CD1c-positive myeloid dendritic cell (primary cell): Measurements from ENCODE around the gene KIF1B.
A peak's percentile ranks its signal among the peaks of the same experiment; 100 is the strongest.
"Not testable (repeated sequence)": the region's sequence is repeated elsewhere in the genome, so short reads cannot be mapped to it uniquely, and the experiment has no call there.

Source experiments
- DNase-seq: peaks from one replicate; pipeline ENCODE4 v3.0.0-alpha.2; 2016; ENCODE audit errors: extremely low spot score

KIF1B gene

DNA sequence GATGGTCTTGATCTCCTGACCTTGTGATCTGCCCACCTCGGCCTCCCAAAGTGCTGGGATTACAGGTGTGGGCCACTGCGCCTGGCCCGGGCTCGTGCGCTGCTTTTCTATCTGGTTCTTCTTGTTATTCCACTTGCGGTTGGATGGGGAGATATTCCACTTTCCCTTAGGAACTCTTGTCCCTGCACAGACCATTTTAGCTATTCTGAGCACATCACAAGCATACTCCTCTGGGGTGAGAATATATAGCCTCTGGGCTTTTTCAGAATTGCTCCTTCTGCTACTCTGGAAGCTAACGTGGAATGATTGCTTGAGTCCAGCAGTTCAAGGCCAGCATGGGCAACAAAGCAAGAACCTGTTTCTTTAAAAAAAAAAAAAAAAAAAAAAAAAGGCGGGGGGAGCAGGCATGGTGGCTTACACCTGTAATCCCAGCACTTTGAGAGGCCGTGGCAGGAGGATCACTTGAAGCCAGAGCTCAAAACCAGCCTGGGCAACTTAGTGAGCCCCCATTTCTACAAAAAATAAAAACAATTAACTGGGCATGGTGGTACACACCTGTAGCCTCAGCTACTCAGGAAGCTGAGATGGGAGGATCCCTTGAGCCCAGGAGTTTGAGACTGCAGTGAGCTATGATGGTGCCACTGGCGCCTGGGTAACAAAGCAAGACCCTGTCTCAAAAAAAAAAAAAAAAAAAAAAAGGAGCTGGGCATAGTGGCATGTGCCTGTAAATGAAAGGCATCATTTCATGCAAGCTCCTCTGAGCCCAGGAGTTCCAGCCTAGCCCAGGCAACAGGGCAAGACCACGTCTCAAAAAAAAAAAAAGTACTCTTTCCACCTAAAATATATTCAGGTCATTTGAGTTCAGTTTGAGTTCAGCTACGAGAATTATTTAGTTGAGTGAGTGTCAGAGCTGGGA is 176.6 kb downstream of the KIF1B start:
- no peak for DNase-seq

DNA sequence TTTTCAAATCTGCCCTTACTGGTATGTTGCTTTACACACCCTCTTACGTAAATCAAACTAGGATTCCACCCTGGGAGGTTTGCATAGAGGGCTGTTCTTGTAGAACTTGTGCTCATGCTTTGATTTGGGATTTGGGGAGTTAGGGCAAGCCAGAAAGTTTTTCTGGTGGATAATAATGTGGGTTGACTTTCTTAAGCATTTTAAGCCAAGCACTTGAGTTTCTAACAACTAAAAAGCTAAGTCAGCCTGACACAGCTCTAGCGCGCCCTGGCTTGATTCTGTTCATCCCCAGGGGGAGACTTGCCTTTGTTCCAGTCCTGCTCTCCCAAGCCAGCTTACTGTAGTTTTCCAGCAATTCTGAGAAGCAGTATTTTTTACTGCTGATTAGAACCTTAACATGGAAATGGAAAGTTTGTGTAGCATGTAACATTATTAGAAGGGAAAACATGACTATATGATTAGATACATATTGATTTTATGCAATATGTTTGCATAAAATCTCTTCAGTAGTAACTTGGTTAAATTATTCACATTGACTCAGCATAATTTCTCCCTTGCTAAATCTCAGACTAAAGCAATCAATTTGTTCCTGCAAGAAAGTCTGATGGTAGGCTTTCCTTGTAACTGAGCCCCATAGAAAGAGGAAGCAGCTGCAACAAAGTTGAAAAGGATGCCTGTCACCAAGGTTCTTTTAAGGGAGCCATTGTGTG is 177.5 kb downstream of the KIF1B start:
- peak; percentile 87 for DNase-seq

DNA sequence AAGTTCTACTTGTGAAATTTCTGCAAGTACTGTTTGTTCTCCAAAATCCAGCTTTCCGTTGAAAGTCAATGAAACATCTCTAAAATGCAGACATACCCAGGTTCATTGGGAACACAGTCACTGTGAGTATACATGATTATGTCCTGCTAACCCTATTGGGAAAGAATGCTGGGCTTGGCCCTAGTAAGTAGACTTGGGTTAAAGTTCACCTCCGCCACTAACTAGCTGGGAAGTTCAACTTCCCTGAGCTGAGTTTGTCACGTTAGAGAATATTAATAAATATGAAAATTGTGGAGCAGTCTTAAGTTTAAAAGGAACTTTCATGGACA is 178.0 kb downstream of the KIF1B start:
- no peak for DNase-seq

DNA sequence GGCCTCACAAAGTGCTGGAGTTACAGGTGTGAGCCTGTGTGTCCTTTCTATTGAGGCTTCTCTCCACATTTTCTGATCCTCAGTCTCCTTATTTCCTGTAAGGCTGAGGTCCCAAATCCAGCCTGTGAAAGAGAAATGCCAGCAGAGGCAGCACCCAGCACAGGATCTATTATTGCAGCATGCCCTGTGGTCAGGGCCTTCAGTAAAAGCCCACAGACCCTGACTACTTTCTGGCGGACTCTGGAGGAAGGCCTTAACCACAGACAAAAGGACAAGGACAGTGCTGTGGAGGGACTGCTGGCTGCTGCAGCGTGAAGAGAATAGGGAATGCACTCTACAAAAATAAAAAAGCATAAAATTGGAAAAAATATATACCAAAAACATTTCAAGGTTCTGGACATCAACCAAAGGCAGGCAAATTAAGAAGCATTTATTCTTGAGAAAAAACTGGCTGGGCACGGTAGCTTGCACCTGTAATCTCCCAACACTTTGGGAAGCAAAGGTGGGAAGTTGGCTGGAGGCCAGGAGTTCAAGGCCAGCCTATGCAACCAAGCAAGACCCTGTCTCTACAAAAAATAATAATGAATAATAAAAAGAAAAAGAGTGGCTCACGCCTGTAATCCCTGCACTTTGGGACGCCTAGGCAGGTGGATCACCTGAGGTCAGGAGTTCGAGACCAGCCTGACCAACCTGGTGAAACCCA is 179.1 kb downstream of the KIF1B start:
- no peak for DNase-seq

DNA sequence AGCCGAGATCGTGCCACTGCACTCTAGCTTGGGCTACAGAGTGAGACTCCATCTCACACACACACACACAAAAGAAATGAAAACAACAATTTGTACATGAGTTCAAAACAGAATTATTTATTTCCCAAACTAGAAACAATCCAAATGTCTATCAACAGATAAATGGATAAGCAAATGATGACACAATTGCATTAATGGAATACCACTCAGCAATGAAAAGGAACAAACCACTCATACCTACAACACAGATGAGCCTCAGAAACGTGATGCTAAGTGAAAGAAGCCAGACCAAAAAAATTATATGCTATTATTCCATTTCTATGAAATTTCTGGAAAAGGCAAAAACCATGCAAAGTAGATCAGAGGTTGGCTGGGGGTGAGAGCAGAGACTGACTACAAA is 186.5 kb downstream of the KIF1B start:
- DNase-seq = no peak

DNA sequence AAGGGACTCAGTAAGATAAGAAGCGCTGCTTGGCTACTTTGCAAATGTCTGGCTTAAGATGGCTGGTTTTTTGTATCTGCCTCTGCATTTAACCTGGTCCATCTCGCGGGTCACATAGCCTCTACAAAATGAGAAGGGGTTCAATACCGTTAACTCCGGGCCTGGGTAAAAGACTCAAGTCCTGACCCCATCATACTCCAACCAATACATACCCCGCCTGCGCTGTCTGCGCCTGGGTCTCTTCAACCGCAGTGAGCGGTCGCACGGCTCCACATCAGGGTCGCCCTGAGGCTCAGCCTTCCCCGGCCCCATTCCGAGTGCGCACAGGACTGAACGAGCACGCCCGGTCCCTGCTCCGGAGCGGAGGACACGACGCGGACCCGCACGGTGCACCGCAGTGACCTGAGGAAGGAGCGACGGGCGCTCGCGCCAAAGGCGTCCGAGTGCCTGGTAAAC is 187.9 kb downstream of the KIF1B start:
- DNase-seq = no peak

DNA sequence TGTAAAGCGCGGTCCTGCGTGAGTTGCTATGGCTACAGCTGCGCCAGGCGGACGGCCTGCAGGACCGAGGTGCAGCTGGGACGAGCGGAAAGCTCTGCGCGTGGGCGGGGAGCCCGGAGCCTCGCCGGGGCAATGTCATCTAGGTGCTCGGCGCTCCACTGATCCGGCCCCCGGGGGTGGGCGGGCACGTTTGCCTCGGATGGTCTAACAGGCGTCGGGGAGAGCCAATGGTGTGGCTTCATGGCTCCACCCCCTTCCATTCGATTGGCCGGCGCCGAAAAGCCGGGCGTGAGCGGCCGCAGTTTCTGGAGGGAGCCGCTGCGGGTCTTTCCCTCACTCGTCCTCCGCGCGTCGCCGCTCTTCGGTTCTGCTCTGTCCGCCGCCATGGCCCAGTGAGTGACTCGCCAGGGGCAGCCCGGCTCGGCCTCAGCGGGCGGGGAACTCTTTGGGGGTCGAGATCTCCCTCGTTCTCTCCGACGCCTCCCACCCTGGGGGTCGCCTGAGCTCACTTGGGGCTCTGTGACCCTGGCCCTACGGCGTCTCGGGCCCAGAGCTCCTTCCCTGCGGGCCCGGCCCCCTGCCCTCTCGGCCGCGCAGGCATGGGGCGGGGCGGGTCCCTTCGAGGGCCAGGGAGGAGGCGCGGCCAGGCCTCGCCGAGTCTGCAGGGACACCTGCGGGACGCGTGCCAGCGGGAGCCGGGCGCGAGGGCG is 188.5 kb downstream of the KIF1B start, which contains the start of gene PGD:
PGD (plus strand) TSS at position 331 of the 710 bp plus-strand sequence; CDS start at position 385, 54 bp downstream.
- peak; percentile 99 for DNase-seq

DNA sequence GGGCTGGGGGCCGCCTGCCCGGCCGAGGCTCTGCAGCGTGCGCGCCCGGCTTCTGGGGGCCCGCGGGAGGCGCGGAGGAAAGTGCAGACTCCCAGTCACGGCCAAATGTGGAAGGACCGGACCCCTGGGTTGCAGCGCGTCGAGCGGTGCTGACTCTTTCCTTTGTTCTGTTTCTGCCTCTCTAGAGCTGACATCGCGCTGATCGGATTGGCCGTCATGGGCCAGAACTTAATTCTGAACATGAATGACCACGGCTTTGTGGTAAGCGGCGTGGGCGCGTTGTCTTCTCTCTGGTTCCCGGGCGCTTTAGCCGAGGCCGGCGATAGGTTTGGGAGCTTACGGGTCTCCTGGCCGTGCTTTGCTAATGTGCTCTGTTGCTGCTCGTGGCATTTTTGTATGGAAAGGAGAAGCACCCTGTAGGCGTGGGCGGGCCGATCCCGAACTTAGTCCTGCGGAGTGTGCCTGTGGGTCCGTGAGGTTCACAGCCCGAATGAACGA is 189.1 kb downstream of the KIF1B start:
- peak; percentile 89 for DNase-seq

DNA sequence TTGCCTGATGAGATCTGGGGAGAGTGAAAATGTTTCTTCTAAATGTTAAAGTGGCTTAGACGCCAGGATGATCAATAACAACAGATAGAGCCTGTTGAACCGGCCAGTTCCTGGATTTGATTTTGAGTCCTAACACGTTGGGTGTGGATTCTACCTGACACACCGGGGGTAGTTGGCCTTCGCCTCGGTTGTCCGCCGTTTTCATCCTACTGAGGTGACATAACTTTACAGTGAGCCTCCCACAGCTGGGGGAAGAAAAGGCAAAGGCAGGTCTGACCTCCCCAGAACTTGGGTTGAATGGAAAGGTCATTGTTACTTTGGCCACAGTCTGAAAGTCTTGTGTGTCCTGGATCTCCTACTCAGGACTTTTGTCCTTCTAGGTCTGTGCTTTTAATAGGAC is 189.6 kb downstream of the KIF1B start:
- peak; percentile 13 for DNase-seq

DNA sequence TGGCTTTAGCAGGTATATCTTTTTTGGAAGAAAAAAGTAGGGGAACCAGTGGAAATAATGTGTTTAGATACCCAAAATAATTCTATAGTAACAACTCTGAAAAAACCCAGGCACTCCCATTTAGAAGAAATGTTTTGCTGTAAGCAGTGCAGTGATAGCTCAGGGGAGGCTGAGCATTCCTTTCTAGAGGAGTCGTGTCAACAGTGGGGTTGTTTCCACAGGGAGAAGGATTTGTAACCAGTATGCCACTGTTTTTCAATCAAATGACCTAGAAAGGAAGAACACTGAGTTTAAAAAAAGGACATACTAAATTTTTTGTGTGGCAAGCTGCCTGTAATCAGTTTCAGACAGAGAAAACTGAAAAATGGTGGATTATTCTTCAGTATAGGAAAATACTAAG is 190.9 kb downstream of the KIF1B start:
- DNase-seq = no peak

DNA sequence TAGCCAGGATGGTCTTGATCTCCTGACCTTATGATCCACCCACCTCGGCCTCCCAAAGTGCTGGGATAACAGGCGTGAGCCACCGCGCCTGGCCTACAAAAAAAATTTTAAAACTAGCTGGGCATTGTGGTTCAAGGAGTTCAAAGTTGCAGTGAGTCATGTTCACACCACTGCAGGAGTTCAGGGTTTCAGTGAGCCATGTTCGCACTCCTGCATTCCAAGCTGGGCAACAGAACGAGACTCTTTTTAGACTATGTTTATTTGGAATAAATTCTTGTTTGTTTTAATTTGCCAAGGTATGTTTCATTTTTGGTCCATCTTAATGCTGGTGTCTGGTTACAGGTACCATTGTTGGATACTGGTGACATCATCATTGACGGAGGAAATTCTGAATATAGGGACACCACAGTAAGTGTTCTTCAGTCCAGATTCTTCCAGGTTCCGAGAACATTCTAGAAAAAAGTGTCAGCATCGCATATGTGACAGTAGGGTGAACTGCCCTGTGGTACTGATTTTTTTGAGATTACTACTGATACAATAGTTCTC is 192.4 kb downstream of the KIF1B start:
- DNase-seq = peak; percentile 23

DNA sequence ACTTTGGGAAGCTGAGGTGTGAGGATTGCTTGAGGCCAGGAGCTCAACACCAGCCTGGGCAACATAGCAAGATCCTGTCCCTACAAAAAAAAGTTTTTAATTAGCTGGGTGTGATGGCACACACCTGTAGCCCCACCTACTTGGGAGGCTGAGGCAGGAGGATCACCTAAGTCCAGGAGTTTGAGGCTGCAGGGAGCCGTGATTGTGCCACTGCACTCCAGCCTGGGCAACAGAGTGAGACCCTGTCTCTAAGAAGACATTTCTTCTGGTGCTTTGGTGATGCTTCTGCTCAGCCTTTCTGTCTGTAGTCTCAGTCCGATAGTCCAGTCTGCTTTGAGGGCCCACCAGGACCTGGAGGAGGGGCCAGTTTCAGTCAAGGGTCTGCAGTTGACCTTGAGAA is 196.8 kb downstream of the KIF1B start:
- no peak for DNase-seq

DNA sequence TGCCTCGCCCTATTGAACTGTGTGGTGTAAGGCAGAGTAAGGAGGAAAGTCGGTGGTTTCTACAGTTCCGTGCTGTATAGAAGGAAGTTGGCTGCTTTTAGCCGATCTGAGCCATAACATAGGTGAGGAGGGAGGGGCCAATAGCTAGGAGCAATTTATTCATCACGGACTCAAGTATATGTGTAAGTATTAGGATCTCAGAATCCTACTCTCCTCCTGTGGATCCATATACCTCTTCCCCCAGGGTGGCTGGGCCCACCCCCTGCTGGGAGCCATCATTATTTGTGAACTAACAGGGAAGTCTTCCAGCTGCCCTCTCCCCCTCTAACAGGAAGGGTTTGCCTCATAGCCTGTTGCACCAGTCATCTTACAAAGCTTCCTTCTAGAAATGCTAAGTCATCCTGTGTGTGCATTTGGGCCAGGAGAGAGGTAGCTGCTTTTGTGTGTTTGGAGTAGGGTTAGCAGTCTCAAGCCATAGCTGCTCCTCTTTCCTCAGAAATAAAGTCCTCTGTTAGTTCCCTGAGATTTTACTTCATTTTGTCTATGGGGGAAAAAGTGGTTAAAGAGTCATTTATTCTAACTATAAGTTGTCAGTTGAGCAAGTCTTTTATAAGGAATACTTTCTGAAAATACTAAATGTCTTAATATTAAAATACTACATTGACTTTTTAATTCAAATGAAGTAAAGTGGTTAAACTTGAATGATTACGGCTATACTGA is 205.0 kb downstream of the KIF1B start:
- peak; percentile 87 for DNase-seq

DNA sequence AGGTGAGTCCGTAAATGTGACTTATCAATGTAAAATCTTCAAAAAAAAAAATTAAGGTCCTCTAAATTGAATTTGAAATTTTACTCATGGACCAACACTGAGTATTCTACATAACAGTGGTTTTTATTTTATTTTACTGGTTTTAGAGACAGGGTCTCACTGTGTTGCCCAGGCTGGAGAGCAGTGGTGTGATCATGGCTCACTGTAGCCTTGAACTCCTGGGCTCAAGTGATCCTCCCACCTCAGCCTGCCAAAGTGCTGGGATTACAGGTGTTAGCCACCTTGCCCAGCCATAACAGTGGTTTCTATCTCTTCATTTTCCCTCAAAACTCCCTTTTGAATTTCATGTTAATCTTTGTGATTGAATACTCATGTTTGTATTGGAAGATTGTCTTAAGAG is 205.6 kb downstream of the KIF1B start:
- not testable (repeated sequence) for DNase-seq

DNA sequence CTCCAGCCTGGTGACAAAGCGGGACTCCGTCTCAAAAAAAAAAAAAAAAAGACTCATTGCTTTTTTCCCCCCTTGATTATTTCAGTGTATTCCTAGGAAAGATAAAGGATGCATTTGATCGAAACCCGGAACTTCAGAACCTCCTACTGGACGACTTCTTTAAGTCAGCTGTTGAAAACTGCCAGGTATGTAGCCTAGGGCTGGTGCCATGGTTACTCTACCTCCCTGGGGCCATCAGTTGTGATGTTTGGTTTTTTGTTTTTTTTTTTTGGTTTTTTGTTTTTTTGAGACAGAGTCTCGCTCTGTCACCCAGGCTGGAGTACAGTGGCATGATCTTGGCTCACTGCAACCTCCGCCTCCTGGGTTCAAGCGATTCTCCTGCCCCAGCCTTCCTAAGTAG is 208.4 kb downstream of the KIF1B start:
- not testable (repeated sequence) for DNase-seq

DNA sequence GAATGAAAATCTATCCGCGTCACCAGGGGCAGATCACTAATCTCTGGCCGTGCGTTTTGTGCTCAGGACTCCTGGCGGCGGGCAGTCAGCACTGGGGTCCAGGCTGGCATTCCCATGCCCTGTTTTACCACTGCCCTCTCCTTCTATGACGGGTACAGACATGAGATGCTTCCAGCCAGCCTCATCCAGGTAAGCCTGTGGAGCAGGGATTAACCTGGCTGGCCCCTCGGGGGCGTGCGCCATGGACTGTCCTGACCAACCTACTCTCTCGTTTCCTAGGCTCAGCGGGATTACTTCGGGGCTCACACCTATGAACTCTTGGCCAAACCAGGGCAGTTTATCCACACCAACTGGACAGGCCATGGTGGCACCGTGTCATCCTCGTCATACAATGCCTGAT is 209.0 kb downstream of the KIF1B start:
- no peak for DNase-seq

DNA sequence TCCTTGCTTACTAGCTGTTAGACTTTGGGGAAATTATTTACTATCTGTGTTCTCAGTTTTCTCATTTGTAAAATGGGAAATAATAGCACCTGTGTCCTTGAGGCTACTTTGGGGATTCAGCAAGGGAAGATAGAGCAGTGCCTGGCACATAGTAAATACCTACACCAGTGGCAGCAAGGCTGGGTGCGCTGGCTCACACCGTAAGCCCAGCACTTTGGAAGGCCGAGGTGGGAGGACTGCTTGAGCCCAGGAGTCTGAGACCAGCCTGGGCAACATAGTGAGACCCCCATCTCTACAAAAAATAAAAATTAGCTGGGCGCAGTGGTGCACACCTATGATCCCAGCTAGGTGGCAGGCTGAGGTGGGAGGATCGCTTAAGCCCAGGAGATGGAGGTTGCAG is 211.3 kb downstream of the KIF1B start:
- no peak for DNase-seq

DNA sequence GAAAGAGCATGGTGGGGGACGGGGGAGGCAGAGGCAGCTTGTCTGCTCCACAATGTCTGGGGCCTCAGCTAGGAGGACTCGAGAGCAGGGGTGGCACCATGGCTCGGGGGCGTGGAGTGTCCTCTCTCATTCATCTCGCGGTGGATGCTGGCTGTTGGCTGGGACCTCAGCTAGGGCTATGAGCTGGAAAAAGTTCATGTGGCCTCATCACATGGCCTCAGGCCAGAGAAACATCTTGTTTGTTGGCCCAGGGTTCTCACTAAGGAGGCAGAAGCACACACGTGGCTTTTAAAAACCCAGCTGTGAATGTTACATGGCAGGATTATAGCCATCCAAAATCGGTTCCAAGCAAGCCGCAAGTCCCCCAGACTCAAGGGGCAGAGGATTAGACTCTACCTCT is 213.7 kb downstream of the KIF1B start:
- DNase-seq = no peak

DNA sequence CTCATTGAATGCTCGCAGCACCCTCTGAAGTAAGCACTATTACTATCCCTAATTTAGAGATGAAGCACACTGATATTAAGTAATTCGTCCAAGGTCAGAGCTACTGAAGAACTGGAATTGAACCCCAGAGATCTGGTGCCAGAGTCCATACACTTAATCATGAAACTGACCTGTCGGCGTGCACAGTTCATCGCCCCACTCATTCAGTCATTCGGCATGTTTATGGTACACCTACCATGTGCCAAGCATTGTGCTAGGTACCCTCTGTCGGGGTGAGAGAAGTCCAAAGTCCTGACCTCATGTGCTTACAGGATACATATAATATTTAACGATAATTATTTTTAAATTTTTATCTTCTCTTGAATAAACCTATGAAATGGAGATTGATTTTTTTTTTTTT is 214.3 kb downstream of the KIF1B start:
- DNase-seq = no peak

DNA sequence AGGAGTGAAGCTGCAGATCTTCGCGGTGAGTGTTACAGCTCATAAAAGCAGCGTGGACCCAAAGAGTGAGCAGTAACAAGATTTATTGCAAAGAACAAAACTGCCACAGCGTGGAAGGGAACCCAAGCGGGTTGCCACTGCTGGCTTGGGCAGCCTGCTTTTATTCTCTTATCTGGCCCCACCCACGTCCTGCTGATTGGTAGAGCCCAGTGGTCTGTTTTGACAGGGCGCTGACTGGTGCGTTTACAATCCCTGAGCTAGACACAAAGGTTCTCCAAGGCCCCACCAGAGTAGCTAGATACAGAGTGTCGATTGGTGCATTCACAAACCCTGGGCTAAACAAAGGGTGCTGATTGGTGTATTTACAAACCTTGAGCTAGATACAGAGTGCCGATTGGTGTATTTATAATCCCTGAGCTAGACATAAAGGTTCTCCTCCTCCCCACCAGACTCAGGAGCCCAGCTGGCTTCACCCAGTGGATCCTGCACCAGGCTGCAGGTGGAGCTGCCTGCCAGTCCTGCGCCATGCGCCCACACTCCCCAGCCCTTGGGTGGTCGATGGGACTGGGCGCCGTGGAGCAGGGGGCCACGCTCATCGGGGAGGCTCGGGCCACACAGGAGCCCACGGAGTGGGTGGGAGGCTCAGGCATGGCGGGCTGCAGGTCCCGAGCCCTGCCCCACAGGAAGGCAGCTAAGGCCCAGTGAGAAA is 215.6 kb downstream of the KIF1B start:
- DNase-seq = not testable (repeated sequence)
